ENCODE results near the gene CFAP61.

CFAP61 gene

DNA sequence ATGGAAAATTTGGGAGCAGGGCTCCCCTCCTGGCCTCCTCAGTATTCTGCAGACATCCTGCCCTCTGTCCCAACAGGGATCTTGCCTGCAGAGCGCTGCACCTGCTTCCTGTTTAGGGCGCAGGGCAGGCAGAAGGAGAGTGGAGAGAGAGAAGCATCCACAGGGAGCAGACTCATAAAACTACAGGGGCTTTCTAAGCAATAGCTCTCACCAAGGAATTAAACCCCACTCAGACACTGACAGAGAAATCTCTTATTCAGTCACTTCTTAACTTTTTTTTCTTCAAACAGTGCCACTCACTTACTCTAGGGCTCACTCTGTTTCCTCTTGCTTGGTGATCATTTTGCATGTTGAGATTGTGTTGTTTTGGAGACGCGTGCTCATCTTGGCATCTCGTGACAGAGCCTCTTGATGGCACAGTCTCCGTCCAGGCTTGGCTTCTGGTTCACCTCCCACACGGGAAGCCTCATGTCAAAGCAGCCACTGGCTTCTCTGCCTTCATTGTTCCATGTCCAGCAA is 162.5 kb downstream of the CFAP61 start (continued):
- peak; percentile 84 for TF ChIP-seq IKZF3 (tag by site-specific recombination; IDR thresholded peaks at IDR 0.05)
- TF ChIP-seq, protein P1, sequence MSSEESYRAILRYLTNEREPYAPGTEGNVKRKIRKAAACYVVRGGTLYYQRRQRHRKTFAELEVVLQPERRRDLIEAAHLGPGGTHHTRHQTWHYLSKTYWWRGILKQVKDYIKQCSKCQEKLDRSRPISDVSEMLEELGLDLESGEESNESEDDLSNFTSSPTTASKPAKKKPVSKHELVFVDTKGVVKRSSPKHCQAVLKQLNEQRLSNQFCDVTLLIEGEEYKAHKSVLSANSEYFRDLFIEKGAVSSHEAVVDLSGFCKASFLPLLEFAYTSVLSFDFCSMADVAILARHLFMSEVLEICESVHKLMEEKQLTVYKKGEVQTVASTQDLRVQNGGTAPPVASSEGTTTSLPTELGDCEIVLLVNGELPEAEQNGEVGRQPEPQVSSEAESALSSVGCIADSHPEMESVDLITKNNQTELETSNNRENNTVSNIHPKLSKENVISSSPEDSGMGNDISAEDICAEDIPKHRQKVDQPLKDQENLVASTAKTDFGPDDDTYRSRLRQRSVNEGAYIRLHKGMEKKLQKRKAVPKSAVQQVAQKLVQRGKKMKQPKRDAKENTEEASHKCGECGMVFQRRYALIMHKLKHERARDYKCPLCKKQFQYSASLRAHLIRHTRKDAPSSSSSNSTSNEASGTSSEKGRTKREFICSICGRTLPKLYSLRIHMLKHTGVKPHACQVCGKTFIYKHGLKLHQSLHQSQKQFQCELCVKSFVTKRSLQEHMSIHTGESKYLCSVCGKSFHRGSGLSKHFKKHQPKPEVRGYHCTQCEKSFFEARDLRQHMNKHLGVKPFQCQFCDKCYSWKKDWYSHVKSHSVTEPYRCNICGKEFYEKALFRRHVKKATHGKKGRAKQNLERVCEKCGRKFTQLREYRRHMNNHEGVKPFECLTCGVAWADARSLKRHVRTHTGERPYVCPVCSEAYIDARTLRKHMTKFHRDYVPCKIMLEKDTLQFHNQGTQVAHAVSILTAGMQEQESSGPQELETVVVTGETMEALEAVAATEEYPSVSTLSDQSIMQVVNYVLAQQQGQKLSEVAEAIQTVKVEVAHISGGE (tag by site-specific recombination; conservative IDR thresholded peaks at IDR 0.05; ENCODE audit: low read depth): 0 out of 2 replicates have a peak, but pooled peaks have one; percentile 22
- peak; percentile 51 for TF ChIP-seq PRDM1 (tag by site-specific recombination; IDR thresholded peaks at IDR 0.05)
- TF ChIP-seq ZBTB8A (tag by site-specific recombination; IDR thresholded peaks at IDR 0.05): peak; percentile 70
- peak; percentile 23; the same call in 1 of the 2 replicates for TF ChIP-seq ZSCAN30 (tag by site-specific recombination; IDR thresholded peaks at IDR 0.05)
- peak; percentile 39; the same call in 1 of the 2 replicates for TF ChIP-seq ZXDB (tag by site-specific recombination; IDR thresholded peaks at IDR 0.05)
- 0 out of 2 replicates have a peak, but pooled peaks have one; percentile 15 for TF ChIP-seq EGR2 (tag by site-specific recombination; IDR thresholded peaks at IDR 0.05; ENCODE audit: low read depth)
- peak; percentile 88 for TF ChIP-seq FEZF1 (tag by site-specific recombination; IDR thresholded peaks at IDR 0.05)
- TF ChIP-seq ZNF169 (tag by site-specific recombination; IDR thresholded peaks at IDR 0.05): no peak
- peak; percentile 89 for TF ChIP-seq ZBTB17 (tag by site-specific recombination; IDR thresholded peaks at IDR 0.05)
- TF ChIP-seq, protein P2, sequence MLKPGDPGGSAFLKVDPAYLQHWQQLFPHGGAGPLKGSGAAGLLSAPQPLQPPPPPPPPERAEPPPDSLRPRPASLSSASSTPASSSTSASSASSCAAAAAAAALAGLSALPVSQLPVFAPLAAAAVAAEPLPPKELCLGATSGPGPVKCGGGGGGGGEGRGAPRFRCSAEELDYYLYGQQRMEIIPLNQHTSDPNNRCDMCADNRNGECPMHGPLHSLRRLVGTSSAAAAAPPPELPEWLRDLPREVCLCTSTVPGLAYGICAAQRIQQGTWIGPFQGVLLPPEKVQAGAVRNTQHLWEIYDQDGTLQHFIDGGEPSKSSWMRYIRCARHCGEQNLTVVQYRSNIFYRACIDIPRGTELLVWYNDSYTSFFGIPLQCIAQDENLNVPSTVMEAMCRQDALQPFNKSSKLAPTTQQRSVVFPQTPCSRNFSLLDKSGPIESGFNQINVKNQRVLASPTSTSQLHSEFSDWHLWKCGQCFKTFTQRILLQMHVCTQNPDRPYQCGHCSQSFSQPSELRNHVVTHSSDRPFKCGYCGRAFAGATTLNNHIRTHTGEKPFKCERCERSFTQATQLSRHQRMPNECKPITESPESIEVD (tag by site-specific recombination; IDR thresholded peaks at IDR 0.05): peak; percentile 62
- no peak for TF ChIP-seq ZNF391 (tag by site-specific recombination; IDR thresholded peaks at IDR 0.05; ENCODE audit: borderline replicate concordance, low read depth)
- TF ChIP-seq, protein P3, sequence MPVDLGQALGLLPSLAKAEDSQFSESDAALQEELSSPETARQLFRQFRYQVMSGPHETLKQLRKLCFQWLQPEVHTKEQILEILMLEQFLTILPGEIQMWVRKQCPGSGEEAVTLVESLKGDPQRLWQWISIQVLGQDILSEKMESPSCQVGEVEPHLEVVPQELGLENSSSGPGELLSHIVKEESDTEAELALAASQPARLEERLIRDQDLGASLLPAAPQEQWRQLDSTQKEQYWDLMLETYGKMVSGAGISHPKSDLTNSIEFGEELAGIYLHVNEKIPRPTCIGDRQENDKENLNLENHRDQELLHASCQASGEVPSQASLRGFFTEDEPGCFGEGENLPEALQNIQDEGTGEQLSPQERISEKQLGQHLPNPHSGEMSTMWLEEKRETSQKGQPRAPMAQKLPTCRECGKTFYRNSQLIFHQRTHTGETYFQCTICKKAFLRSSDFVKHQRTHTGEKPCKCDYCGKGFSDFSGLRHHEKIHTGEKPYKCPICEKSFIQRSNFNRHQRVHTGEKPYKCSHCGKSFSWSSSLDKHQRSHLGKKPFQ (tag by site-specific recombination; IDR thresholded peaks at IDR 0.05): peak; percentile 41; the same call in 1 of the 2 replicates
- peak; percentile 84 for TF ChIP-seq ZNF423 (tag by site-specific recombination; IDR thresholded peaks at IDR 0.05)
- no peak for TF ChIP-seq ZFP37 (tag by site-specific recombination; IDR thresholded peaks at IDR 0.05)
- TF ChIP-seq, protein P4, sequence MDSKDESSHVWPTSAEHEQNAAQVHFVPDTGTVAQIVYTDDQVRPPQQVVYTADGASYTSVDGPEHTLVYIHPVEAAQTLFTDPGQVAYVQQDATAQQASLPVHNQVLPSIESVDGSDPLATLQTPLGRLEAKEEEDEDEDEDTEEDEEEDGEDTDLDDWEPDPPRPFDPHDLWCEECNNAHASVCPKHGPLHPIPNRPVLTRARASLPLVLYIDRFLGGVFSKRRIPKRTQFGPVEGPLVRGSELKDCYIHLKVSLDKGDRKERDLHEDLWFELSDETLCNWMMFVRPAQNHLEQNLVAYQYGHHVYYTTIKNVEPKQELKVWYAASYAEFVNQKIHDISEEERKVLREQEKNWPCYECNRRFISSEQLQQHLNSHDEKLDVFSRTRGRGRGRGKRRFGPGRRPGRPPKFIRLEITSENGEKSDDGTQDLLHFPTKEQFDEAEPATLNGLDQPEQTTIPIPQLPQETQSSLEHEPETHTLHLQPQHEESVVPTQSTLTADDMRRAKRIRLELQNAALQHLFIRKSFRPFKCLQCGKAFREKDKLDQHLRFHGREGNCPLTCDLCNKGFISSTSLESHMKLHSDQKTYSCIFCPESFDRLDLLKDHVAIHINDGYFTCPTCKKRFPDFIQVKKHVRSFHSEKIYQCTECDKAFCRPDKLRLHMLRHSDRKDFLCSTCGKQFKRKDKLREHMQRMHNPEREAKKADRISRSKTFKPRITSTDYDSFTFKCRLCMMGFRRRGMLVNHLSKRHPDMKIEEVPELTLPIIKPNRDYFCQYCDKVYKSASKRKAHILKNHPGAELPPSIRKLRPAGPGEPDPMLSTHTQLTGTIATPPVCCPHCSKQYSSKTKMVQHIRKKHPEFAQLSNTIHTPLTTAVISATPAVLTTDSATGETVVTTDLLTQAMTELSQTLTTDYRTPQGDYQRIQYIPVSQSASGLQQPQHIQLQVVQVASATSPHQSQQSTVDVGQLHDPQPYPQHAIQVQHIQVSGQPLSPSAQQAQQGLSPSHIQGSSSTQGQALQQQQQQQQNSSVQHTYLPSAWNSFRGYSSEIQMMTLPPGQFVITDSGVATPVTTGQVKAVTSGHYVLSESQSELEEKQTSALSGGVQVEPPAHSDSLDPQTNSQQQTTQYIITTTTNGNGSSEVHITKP (tag by site-specific recombination; IDR thresholded peaks at IDR 0.05): peak; percentile 63
- TF ChIP-seq GLIS1 (tag by site-specific recombination; IDR thresholded peaks at IDR 0.05): peak; percentile 27
- no peak for TF ChIP-seq ZSCAN4 (tag by site-specific recombination; IDR thresholded peaks at IDR 0.05)
- TF ChIP-seq ZIC2 (tag by site-specific recombination; IDR thresholded peaks at IDR 0.05): peak; percentile 97
- peak; percentile 70; the same call in 1 of the 2 replicates for TF ChIP-seq CTCF (tag by site-specific recombination; IDR thresholded peaks at IDR 0.05)
- TF ChIP-seq ZNF596 (tag by site-specific recombination; IDR thresholded peaks at IDR 0.05): peak; percentile 82
- TF ChIP-seq SP7 (tag by site-specific recombination; IDR thresholded peaks at IDR 0.05): no peak; the same call in 1 of the 2 replicates
- TF ChIP-seq ZFHX2 (tag by site-specific recombination; conservative IDR thresholded peaks at IDR 0.05): peak; percentile 73
- TF ChIP-seq ZBTB44 (tag by site-specific recombination; IDR thresholded peaks at IDR 0.05): peak; percentile 29; the same call in 1 of the 2 replicates
- no peak for TF ChIP-seq ZNF404 (tag by site-specific recombination; IDR thresholded peaks at IDR 0.05)
